PFSK-1 (cell line): ENCODE data around the gene ARID3A.

Experiments
- FOXP2 ChIP-seq: optimal IDR thresholded peaks from 2 replicates; pipeline ENCODE3; 2011; ENCODE audit warnings: borderline replicate concordance, control low read depth, inconsistent platforms; ENCODE audit not compliant: insufficient read depth; ENCODE audit errors: extremely low read length, extremely low read depth
- POLR2AphosphoS5 ChIP-seq: IDR thresholded peaks from 2 replicates; pipeline ENCODE4 v1.6.1; 2012; ENCODE audit warnings: low read depth, mild to moderate bottlenecking, control low read depth, low read length, moderate library complexity
- SIN3A ChIP-seq: IDR thresholded peaks from 2 replicates; pipeline ENCODE4 v1.6.1; 2012; ENCODE audit warnings: mild to moderate bottlenecking, low read length, moderate library complexity, borderline replicate concordance; ENCODE audit not compliant: insufficient read depth
- TAF1 ChIP-seq: IDR thresholded peaks from 2 replicates; pipeline ENCODE4 v1.6.1; 2012; ENCODE audit warnings: low read length, control low read depth, borderline replicate concordance; ENCODE audit not compliant: insufficient read depth
- TF ChIP-seq, protein P1 (sequence below), 2 experiments: IDR thresholded peaks; 2 replicates each; pipeline versions ENCODE4 v1.6.1 to v1.8.0; 2011 to 2012; ENCODE audit warnings: low read depth in 2 of 2, low read length in 2 of 2, control low read depth in 1 of 2, inconsistent platforms in 1 of 2, mild to moderate bottlenecking in 1 of 2, moderate library complexity in 1 of 2; ENCODE audit not compliant: insufficient read depth in 1 of 2

The ARID3A gene

DNA sequence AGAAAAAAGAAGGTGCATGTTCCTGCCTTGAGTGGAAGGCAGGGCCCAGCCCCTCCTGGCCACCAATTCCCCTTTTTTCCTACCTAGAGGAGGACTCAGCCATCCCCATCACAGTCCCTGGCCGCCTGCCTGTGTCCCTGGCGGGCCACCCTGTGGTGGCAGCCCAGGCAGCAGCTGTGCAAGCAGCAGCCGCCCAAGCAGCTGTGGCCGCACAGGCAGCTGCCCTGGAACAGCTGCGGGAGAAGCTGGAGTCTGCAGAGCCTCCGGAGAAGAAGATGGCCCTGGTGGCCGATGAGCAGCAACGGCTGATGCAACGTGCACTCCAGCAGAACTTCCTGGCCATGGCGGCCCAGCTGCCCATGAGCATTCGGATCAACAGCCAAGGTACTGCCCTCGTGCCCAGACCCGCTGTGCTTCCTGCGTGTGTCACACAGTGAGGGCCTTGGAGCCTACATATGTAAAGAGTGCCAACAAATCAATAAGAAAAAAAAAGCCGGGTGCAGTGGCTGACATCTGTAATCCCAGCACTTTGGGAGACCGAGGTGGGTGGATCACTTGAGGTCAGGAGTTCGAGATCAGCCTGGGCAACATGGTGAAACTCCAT is 40.8 kb downstream of the ARID3A start:
- TF ChIP-seq FOXP2 (no peak), TAF1 (no peak)

DNA sequence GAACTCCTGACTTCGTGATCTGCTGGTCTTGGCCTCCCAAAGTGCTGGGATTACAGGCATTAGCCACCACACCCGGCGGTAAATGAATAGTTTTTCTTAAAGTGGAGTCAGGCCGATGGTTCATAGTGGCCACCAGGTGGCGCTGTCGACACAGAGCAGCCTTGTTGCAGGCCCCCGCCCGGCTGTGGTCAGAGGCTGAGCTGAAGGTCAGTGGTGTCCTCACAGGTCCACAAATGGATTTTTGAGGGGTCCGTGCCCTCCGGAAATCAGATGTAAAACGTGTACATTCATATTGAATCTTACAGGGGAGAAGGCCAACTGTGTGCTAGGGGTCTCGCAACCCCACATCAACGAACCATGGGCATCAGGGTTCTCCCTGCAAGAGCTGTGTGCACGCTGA is 44.9 kb downstream of the ARID3A start:
- TF ChIP-seq TAF1 (no peak), SIN3A (no peak), POLR2AphosphoS5 (no peak), FOXP2 (no peak)
- TF ChIP-seq, protein P1, sequence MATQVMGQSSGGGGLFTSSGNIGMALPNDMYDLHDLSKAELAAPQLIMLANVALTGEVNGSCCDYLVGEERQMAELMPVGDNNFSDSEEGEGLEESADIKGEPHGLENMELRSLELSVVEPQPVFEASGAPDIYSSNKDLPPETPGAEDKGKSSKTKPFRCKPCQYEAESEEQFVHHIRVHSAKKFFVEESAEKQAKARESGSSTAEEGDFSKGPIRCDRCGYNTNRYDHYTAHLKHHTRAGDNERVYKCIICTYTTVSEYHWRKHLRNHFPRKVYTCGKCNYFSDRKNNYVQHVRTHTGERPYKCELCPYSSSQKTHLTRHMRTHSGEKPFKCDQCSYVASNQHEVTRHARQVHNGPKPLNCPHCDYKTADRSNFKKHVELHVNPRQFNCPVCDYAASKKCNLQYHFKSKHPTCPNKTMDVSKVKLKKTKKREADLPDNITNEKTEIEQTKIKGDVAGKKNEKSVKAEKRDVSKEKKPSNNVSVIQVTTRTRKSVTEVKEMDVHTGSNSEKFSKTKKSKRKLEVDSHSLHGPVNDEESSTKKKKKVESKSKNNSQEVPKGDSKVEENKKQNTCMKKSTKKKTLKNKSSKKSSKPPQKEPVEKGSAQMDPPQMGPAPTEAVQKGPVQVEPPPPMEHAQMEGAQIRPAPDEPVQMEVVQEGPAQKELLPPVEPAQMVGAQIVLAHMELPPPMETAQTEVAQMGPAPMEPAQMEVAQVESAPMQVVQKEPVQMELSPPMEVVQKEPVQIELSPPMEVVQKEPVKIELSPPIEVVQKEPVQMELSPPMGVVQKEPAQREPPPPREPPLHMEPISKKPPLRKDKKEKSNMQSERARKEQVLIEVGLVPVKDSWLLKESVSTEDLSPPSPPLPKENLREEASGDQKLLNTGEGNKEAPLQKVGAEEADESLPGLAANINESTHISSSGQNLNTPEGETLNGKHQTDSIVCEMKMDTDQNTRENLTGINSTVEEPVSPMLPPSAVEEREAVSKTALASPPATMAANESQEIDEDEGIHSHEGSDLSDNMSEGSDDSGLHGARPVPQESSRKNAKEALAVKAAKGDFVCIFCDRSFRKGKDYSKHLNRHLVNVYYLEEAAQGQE (IDR thresholded peaks at IDR 0.05; ENCODE audit: insufficient read depth in 1 of 2, low read depth in 2 of 2, low read length in 2 of 2) = no peak

DNA sequence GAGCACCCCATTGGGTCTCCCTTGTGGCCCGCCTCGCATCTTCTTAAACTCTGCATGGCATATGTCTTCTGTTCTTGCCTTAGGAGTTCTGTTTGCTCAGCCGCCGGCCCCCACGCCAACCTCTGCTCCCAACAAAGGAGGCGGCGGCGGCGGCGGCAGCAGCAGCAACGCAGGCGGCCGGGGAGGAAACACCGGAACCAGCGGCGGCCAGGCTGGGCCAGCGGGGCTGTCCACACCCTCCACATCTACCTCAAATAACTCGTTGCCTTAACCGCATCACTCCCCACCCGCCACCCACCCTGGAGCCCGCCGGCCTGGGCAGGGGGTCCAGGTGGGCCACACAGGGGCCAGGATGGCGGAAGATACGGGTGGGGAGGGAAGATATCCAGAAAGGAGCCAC is 46.0 kb downstream of the ARID3A start:
- TF ChIP-seq SIN3A (no peak), POLR2AphosphoS5 (no peak), TAF1 (no peak), FOXP2 (no peak)
- TF ChIP-seq, protein P1 (IDR thresholded peaks at IDR 0.05; ENCODE audit: insufficient read depth in 1 of 2, low read depth in 2 of 2, low read length in 2 of 2) = no peak

DNA sequence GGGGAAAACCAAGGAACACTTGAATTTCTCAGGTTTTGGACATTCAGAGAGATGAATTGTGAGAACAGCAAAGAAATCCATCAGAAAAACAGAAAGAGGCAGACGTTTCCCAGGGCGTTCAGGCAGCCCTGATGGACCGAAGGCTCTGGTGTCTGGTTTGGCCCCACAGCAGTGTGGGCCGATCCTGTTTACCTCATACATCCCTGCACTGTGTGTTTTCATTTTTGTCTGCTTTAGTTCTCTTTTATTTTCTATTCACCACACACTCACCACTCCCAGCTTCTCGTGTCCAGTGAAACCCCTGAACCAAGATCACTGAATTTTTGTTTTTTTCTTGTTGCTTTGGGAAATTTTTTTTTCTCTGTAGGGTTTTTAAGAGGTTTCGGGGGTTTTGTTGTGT is 46.4 kb downstream of the ARID3A start:
- TF ChIP-seq SIN3A (no peak), TAF1 (no peak), FOXP2 (no peak), POLR2AphosphoS5 (no peak)
- TF ChIP-seq, protein P1 (IDR thresholded peaks at IDR 0.05; ENCODE audit: insufficient read depth in 1 of 2, low read depth in 2 of 2, low read length in 2 of 2) = no peak

DNA sequence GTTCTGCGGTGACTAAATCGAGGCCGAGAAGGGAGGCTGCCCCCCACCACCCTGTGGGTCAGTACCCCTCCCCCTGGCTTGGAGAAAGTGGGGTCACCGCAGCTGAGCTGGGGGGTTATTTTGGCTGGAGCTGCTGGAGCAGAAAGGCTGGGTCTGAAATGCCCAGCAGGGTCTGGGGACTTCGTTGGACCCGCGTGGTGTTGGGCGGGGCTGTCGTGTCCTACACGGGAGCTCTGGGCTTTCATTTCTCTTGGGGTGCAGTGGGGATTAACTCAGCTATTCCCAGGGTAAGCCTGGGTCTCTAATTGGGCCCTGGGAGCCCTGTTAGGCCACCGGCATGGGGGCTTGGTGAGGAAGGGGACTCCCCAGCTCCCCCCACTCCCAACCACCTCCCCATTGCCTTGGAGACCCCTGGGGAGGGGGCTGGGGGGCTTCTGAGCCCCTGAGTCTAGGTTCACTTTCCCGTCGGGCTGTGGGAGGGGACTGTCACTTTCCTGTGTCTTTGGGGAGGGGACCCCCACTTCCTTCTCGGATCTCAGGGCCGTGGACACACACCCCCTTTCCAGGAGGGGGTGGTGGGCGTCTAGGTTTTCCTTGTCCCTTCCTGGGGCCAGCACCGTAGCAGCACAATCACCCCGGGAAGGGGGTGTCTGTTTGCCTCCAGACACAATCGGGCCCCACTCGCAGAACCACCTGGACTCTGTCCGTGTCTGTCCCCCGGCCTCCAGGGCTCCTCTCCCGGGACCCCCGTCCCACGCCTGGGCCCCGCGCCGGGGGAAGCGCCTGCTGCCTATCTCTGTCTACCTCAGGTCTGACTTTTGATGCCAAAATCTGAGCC is 48.1 kb downstream of the ARID3A start:
- no peak for TF ChIP-seq TAF1
- TF ChIP-seq FOXP2 = no peak
- TF ChIP-seq SIN3A = no peak
- TF ChIP-seq, protein P1 (IDR thresholded peaks at IDR 0.05; ENCODE audit: insufficient read depth in 1 of 2, low read depth in 2 of 2, low read length in 2 of 2) = no peak
- TF ChIP-seq POLR2AphosphoS5 = no peak
